Measurements from ENCODE around the gene TSSK3.
"Not testable (repeated sequence)": the region's sequence is repeated elsewhere in the genome, so short reads cannot be mapped to it uniquely, and the experiment has no call there.

TSSK3 gene

DNA sequence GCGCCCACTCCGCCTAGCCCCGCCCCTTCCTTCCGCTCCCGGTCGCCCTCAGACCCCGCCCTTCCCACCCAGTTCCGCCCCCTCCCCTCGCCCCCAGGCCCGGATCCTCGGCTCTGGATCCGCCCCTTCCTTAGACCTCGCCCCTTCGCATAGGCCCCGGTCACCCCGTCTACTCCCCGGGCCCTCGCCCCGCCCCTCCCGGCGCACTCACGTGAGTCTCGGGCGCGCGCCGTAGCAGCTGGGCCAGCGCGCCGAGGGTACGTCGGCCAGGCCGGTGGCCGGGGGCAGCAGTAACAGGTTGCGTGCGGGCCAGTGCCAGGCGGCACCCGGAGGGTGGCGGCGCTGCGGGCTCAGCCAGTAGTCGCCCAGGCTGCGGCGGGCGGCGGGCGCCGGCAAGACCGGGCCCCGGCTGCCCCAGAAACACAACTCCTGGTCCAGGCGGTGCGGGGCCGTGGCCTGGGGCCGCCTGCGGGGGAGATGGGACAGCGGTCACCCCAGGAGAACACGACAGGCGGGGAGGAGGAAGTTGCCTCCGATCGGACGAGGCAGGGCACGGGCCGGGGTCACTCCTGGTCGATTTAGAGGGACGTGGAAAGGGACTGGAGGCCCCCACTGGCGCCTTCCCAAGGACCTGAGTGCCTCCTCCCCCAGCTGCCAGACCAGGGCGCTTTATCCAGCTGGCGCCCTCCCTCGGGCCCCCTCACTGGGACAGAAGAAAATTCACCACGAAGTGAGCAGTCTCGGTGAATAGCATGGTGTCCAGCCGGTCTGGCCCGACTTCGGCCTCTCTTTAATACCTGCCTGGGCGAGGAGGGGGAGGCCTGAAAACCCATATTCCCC lies 10.7 kb upstream of the TSSK3 start:
- H3K27ac Mint-ChIP-seq, result peak overlapping the region in 1 of 2 donors; percentile 66

DNA sequence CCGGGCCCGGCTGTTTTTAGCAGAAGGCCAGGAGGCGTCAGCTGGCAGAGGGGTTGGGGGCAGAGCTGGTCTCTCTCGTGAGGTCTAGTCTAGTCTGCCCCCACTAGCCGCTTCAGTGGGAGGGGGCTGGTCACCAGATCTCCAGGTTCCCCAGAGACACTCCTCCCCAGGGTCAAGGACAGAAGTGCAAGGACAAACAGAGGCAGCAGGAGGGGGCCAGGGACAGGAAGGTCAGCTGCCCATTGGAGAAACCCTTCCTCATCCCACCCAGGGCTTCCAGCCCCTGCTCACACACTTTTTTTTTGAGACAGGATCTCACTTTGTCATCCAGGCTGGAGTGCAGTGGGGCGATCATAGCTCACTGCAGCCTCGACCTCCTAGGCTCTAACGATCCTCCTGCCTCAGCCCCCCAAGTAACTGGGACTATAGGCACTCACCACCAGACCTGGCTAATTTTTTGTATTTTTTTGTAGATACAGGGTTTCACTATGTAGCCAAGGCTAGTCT lies 10.0 kb upstream of the TSSK3 start:
- ATAC-seq (no peak), DNase-seq (no peak)
- peaks cover 8% of the 10 kb centered on the region for H3K27me3 Mint-ChIP-seq
- H3K4me3 Mint-ChIP-seq, result peak overlapping the region; percentile 76 to 86
- peaks cover 46% of the 10 kb centered on the region for H3K4me1 Mint-ChIP-seq
- H3K9me3 Mint-ChIP-seq, result no peaks in the 10 kb centered on the region
- H3K27ac Mint-ChIP-seq, result peak overlapping the region in 1 of 2 donors; percentile 35

More for the DNA sequence above, 10.7 kb upstream of the TSSK3 start:
- ATAC-seq (peak; percentile 96), DNase-seq (peak; percentile 85 to 92)
- Mint-ChIP-seq H3K4me1 (peaks cover 53% of the 10 kb centered on the region), H3K9me3 (no peaks in the 10 kb centered on the region), H3K4me3 (peak overlapping the region; percentile 85 to 86), H3K27me3 (peaks cover 8% of the 10 kb centered on the region)

DNA sequence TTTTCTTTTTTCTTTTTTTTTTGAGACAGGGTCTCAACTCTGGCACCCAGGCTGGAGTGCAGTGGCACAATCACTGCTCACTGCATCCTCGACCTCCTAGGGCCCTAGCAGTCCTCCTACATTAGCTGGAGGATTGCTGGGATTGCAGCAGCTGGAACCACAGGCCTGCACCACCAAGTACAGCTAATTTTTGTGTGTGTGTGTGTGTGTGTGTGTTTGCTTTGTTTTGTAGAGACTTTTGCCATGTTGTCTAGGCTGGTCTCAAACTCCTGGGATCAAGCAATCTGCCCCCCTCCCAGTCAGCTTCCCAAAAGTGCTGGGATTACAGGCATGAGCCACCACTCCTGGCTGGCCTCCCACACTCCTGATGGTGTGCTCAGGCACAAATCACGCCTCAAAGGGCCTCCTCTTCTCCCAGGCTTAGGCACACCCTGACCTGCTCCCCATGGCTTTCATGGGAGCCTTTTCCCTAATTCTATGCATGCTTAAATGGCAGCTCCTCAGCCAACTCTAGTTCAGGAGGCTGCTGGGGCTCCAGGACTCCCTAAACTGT lies 9.4 kb upstream of the TSSK3 start:
- DNase-seq (no peak), ATAC-seq (no peak)
- Mint-ChIP-seq H3K27me3 (peaks cover 7% of the 10 kb centered on the region), H3K9me3 (no peaks in the 10 kb centered on the region), H3K4me1 (peaks cover 50% of the 10 kb centered on the region), H3K27ac (peak overlapping the region in 1 of 2 donors; percentile 68), H3K4me3 (peak overlapping the region; percentile 76 to 86)

DNA sequence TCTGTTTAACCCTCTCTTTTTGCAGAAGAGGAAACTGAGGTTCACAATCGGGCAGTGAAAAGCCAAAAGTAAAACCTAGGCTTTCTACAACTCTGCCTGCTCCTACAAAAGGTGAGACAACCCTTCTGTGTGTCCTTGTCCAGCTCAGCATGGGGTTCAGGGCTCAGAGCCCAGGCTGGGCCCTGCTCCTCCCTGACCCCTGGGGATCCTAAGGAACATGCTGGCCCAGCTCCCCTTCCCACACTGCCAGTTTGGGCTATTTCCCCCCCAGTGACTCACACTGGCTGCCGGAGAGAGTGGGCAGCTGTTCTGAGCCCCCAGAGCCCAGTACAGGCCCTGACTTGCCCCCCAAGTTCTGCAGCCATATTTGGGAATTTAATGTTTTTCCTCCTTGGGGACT lies 8.9 kb upstream of the TSSK3 start:
- Mint-ChIP-seq H3K27me3 (peaks cover 1% of the 10 kb centered on the region), H3K4me1 (peaks cover 45% of the 10 kb centered on the region), H3K4me3 (peak overlapping the region in 1 of 2 donors; percentile 33), H3K9me3 (no peaks in the 10 kb centered on the region), H3K27ac (peak overlapping the region in 1 of 2 donors; percentile 68)
- ATAC-seq, result no peak
- no peak for DNase-seq

DNA sequence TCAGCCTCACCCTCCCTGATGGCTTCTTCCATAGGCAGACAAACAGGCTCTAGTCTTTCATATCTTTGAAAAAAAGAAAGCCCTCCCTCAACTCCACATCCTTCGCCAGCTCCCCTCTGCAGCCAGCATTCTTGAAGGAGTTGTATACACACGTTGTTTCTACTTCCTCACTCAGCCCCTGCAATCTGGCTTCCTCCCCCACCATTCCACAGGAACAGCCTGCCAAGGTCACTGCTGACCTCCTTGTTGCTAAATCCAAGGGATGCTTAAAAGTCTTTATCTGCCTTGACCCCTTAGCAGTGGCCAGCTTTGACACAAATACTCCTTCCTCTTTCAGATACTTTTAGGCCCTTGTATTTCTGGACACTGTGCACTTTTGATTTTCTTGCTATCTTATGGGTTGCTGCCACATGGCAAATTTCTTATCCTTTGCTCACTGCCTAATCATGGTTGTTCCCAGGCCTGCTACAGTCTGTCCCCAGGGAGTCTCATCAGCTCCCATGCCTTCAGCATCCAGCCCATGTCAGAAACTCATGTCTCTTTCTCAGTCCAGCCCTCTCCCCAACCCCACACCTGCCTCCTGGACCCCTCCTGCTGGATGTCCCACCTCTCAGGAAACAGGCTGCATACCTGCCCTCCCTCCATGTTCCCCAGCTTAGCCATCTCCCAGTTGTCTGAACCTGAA lies 8.3 kb upstream of the TSSK3 start:
- Mint-ChIP-seq H3K4me3 (no peak overlapping the region), H3K27me3 (no peaks in the 10 kb centered on the region), H3K27ac (no peak overlapping the region), H3K9me3 (no peaks in the 10 kb centered on the region), H3K4me1 (peaks cover 39% of the 10 kb centered on the region)
- ATAC-seq, result no peak
- DNase-seq, result no peak

DNA sequence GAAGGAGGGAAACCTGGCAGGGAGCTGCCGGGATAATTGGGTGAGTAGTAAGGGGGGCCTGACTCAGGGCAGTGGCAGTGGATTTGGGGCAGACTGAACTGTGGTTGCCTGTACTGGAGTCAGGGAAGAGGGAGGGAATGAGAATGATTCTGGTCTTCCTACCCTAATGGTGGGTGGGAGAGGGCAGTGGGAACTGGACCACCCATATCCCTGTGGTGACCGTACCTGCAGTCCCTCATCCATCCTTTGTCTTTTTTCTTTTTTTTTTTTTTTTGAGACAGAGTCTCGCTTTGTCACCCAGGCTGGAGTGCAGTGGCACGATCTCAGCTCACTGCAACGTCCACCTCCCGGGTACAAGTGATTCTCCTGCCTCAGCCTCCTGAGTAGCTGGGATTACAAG lies 6.6 kb upstream of the TSSK3 start:
- not testable (repeated sequence) for ATAC-seq, H3K27ac Mint-ChIP-seq, DNase-seq, H3K4me3 Mint-ChIP-seq, H3K9me3 Mint-ChIP-seq, H3K27me3 Mint-ChIP-seq
- peaks cover 42% of the 10 kb centered on the region for H3K4me1 Mint-ChIP-seq

DNA sequence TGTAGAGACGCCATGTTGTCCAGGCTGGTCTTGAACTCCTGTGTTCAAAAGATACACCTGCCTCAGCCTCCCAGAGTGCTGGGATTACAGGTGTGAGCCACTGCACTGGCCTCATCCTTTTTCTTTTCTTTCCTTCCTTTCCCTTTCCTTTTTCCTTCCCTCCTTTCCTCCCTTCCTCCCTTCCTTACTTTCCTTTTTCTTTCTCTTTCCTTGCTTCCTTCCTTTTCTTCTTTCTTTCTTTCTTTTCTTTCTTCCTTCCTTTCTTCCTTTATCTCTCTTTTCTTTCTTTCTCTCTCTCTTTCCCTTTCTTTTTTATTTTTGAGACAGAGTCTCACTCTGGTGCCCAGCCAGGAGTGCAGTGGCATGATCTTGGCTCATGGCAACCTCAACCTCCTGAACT lies 5.9 kb upstream of the TSSK3 start:
- Mint-ChIP-seq H3K27me3 (no peaks in the 10 kb centered on the region), H3K9me3 (no peaks in the 10 kb centered on the region), H3K27ac (peak overlapping the region in 1 of 2 donors; percentile 10), H3K4me1 (peaks cover 43% of the 10 kb centered on the region), H3K4me3 (no peak overlapping the region)
- DNase-seq (no peak), ATAC-seq (no peak)

DNA sequence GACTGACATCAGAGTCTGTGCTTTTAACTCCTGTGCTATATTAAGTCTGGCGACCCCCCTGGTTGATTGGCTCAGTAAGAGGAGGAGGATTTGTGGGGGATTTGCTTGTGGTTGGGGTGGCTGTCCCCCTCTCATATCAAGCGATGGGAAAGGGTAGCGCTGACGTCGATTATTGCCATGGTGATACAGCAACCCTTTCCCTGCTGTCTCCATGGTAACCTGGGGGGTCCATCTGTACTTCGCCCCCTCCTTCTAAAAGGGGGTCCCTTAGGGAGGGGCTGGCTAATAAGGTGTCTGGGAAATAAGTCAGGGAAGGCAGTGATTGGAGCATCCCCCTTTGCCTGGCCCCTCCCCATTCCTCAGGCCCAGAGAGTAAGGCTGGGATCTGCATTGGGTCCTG lies 4.7 kb upstream of the TSSK3 start:
- ATAC-seq, result no peak
- Mint-ChIP-seq H3K4me1 (peaks cover 46% of the 10 kb centered on the region), H3K27me3 (no peaks in the 10 kb centered on the region), H3K27ac (no peak overlapping the region), H3K9me3 (no peaks in the 10 kb centered on the region), H3K4me3 (no peak overlapping the region)
- DNase-seq, result no peak

DNA sequence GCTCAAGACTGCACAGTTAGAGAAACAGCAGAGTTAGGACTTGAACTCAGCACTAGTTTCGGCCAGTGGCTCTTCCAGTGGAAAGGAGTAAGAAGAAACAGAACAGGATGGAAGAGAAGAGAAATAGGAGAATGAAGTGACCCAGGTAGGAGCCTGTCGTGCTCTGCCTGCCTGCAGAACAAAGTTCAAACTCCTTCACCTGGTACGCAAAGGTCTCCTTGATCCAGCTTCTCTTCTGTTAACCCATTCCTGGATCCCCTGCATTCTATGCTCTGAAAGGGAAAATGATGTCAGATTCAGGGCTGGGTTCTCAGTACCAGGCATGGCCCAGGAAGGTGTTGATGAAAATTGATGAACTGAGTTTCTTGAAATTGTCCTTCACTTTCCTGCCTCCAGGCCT lies 3.9 kb upstream of the TSSK3 start:
- H3K27ac Mint-ChIP-seq, result no peak overlapping the region
- ATAC-seq, result no peak
- no peaks in the 10 kb centered on the region for H3K9me3 Mint-ChIP-seq
- no peaks in the 10 kb centered on the region for H3K27me3 Mint-ChIP-seq
- H3K4me3 Mint-ChIP-seq, result no peak overlapping the region
- peaks cover 42% of the 10 kb centered on the region for H3K4me1 Mint-ChIP-seq
- DNase-seq, result no peak

DNA sequence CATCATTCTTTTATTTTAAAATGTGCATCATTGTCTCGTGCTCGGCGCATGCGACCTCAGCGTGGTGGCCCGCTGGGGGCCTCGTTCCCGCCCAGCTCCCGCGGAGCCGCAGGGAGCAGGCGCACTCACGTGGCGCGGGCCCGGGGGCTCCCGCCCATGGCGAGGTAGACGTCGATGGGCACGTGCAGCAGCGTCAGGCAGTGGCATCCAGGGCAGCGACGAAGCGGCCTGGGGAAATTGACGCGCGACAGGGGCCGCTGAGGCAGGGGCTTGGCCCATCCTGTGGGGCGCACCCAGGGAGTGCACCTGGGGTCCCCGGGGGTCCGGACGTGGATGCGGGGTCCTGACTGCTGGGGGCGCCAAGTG lies 1.0 kb upstream of the TSSK3 start:
- Mint-ChIP-seq H3K4me3 (no peak overlapping the region), H3K4me1 (peaks cover 36% of the 10 kb centered on the region), H3K27me3 (no peaks in the 10 kb centered on the region), H3K9me3 (no peaks in the 10 kb centered on the region), H3K27ac (no peak overlapping the region)
- ATAC-seq (peak; percentile 35), DNase-seq (no peak)

DNA sequence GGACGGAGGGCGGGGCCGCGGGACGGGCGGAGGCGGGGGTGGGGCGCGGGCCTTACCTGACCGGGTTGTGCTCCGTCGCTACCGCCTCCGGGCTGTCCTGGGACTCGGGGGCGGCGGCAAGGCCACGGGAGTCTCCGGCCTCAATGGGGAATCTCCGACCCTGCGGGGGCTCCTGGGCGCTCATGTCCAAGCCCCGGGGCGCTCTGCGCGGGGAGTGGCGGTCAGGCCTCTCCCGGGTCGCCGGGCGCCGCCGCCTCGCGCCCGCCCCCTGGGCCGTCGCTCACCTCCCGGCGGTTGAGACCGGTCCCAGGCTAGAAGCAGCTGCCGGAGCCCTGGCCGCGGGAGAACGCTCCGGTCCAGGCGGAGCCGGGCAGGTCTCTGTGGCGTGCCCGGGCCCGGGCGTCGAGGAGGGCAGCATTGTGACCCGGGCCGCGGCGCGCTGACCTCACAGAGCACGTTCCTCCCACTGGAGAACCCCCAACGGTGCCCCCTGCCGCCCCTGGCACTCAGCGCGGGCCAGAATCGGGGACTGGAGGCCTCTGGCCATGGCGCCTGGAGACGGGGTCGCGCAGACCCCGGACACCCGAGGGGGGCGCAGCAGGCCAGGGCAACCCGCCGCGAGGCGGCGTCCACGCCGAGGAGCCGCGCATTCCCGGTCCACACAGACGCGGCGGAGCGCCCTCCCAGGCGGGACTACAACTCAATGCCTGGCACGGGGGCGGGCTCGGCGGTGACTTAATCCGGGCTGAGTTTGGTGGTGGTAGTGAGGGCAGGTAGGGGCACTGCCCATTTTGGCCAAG lies 465 bp upstream of the TSSK3 start:
- Mint-ChIP-seq H3K27ac (no peak overlapping the region), H3K4me1 (peaks cover 36% of the 10 kb centered on the region), H3K27me3 (no peaks in the 10 kb centered on the region), H3K4me3 (peak overlapping the region in 1 of 2 donors; percentile 65), H3K9me3 (no peaks in the 10 kb centered on the region)
- DNase-seq (no peak), ATAC-seq (peak; percentile 49)

DNA sequence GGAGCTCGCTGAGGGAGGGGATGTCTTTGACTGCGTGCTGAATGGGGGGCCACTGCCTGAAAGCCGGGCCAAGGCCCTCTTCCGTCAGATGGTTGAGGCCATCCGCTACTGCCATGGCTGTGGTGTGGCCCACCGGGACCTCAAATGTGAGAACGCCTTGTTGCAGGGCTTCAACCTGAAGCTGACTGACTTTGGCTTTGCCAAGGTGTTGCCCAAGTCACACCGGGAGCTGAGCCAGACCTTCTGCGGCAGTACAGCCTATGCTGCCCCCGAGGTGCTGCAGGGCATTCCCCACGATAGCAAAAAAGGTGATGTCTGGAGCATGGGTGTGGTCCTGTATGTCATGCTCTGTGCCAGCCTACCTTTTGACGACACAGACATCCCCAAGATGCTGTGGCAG lies 1.4 kb downstream of the TSSK3 start:
- ATAC-seq, result no peak
- peaks cover 30% of the 10 kb centered on the region for H3K4me1 Mint-ChIP-seq
- no peaks in the 10 kb centered on the region for H3K9me3 Mint-ChIP-seq
- no peak overlapping the region for H3K27ac Mint-ChIP-seq
- no peaks in the 10 kb centered on the region for H3K27me3 Mint-ChIP-seq
- H3K4me3 Mint-ChIP-seq, result no peak overlapping the region
- no peak for DNase-seq

DNA sequence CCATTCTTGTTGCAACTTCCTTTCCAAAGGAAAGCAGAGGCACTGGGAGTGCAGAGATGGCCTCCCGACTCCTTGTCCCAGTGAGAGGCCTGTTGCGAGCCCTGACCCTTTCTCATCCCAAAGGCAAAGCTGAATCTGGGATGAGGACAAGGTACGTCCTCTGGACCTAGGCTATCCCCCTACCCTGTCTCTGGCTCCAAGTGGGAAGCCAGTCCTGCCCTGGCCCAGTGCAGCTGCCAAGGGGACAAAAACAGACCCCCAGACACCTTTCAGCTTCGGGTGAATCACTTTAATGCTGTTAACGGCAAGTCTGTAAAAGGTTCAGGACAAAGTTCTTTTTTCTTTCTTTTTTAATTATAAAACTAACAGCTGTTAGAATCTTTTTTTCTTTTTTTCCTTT lies 2.5 kb downstream of the TSSK3 start:
- DNase-seq (no peak), ATAC-seq (no peak)
- Mint-ChIP-seq H3K4me1 (peaks cover 23% of the 10 kb centered on the region), H3K9me3 (no peaks in the 10 kb centered on the region), H3K27me3 (no peaks in the 10 kb centered on the region), H3K4me3 (no peak overlapping the region), H3K27ac (no peak overlapping the region)

DNA sequence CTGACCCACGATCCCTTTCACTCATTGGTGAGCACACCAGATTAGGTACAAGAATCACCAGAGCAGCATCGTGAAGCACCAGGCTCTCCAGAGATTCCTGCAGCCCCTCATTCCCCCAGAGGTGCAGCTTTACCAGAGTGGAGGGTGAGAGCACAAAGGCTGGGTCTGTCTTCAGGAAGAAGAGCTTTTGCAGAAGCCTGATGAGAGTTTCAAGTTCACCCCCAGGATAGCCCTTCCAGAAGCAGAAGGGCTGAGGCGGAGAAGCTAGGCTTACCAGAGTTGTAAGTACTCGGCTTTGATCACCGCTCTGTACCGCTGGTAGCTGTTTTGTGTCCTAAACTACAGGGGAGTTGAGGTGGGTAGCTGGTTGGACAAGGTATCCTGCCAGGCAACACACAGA lies 3.1 kb downstream of the TSSK3 start:
- no peaks in the 10 kb centered on the region for H3K9me3 Mint-ChIP-seq
- no peak overlapping the region for H3K27ac Mint-ChIP-seq
- peaks cover 17% of the 10 kb centered on the region for H3K4me1 Mint-ChIP-seq
- DNase-seq (no peak), ATAC-seq (no peak)
- no peak overlapping the region for H3K4me3 Mint-ChIP-seq
- no peaks in the 10 kb centered on the region for H3K27me3 Mint-ChIP-seq

DNA sequence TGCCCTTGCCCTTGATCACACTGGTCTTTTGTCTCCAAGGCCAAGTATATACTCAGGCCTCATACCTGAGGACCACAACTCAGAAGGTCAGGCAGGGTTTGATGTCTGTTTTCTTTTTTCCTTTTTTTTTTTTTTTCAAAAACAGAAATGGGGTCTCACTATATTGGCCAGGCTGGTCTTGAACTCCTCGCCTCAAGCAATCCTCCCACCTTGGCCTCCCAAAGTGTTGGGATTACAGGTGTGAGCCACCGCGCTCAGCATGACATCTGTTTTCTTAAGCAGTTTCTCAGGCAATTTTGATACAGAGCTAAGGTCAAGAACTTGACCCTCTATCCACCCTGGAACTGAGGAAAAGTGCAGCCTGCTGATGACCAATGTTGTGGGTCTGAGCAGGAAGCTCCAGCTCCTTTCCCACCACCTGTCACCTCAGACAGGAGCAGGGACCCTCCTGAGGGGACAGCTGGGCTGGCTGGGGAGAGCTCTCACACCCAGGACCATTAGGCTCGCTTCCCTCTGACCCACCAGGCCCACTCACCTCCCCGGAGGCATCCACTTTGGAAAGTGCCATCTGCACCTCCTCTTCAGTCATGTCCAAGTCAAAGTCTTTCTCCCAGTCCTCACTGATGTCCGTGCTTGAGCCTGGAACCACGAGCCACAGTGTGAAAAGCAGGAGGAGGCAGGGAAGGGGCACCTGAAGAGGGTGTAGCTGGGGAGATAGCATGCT lies 5.7 kb downstream of the TSSK3 start:
- ATAC-seq, result no peak
- Mint-ChIP-seq H3K27ac (no peak overlapping the region), H3K27me3 (no peaks in the 10 kb centered on the region), H3K4me1 (peaks cover 16% of the 10 kb centered on the region), H3K9me3 (no peaks in the 10 kb centered on the region), H3K4me3 (no peak overlapping the region)
- DNase-seq, result no peak

All from stimulated activated naive CD8-positive, alpha-beta T cell treated with anti-CD3 and anti-CD28 coated beads, Interleukin-15, amount 100 ng/mL, for 72 hours (primary cell).